Measurements from ENCODE around the gene ARX. TPM values are rescaled to one million over a fixed set of nuclear protein-coding genes. Genes with fewer than 3 reads are reported as not detected.

The ARX gene
- total RNA-seq, 1 experiment from 2014 or later, result 0.22 TPM

DNA sequence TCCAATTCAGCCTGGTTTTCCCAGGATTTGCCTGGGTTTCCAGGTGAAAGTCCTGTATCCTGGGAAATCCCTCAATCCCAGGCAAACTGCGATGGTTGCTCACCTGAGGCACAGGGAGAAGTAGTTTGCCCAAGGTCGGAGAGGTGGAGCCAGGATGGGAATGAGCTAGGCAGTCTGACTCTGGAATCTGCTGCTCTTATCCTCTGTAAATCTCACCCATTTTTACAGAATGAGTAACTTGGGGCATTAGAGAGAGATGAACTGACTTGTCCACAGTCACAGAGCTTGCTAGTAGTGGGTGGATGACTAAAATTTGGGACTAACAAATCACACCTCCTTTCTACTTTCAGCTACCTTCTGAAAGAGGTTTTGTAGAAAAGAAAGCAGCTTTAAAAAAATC, 9.8 kb upstream of the ARX start:
- no peaks in the 10 kb centered on the region for H3K9me3 ChIP-seq (ENCODE audit: control insufficient read depth in 1 of 2, insufficient read depth in 1 of 2, low read depth in 1 of 2, low read length in 2 of 2)
- ChIA-PET CTCF (no interaction called here), RAD21 (ENCODE audit: low non-redundant PET in 1 of 2, low total read pairs in 2 of 2, uncharacterized antibody in 2 of 2, unreplicated experiment in 2 of 2) (no interaction called here), POLR2A (no interaction called here)
- BruUV-seq (replicated peaks), result no TSS peak
- no peak for DNase-seq (ENCODE audit: low read depth, low spot score)
- H3K4me1 ChIP-seq (ENCODE audit: control insufficient read depth in 1 of 2, insufficient read depth in 2 of 2, low read length in 2 of 2), result peaks cover 5 to 17% of the 10 kb centered on the region in 2 experiments; a peak in 3 of 4 replicates
- ATAC-seq, result no peak
- H3K9ac ChIP-seq (ENCODE audit: low read length), result no peak overlapping the region
- H3K27ac ChIP-seq (ENCODE audit: low read depth, low read length), result no peak overlapping the region
- H3K9me2 ChIP-seq (ENCODE audit: insufficient read depth), result no peaks in the 10 kb centered on the region
- no peak overlapping the region for H2AFZ ChIP-seq (ENCODE audit: low read depth, low read length, poor library complexity, severe bottlenecking)
- H3K4me2 ChIP-seq (ENCODE audit: low read length), result no peak overlapping the region
- H3K4me3 ChIP-seq (replicated peaks in 1 of 2; ENCODE audit: low read depth in 1 of 2, low read length in 2 of 2), result no peak overlapping the region
- intact Hi-C loops (cut with micrococcal nuclease), result no loop called here
- H3K79me2 ChIP-seq (ENCODE audit: insufficient read depth, low read length), result no peaks in the 10 kb centered on the region
- TF ChIP-seq, protein P1, sequence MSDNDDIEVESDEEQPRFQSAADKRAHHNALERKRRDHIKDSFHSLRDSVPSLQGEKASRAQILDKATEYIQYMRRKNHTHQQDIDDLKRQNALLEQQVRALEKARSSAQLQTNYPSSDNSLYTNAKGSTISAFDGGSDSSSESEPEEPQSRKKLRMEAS (IDR thresholded peaks at IDR 0.05), result no peak
- TF ChIP-seq, protein P2, sequence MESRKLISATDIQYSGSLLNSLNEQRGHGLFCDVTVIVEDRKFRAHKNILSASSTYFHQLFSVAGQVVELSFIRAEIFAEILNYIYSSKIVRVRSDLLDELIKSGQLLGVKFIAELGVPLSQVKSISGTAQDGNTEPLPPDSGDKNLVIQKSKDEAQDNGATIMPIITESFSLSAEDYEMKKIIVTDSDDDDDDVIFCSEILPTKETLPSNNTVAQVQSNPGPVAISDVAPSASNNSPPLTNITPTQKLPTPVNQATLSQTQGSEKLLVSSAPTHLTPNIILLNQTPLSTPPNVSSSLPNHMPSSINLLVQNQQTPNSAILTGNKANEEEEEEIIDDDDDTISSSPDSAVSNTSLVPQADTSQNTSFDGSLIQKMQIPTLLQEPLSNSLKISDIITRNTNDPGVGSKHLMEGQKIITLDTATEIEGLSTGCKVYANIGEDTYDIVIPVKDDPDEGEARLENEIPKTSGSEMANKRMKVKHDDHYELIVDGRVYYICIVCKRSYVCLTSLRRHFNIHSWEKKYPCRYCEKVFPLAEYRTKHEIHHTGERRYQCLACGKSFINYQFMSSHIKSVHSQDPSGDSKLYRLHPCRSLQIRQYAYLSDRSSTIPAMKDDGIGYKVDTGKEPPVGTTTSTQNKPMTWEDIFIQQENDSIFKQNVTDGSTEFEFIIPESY (IDR thresholded peaks at IDR 0.05; ENCODE audit: extremely low read depth, insufficient replicate concordance, low read length), result no peak
- TF ChIP-seq JUND (IDR thresholded peaks at IDR 0.05) (no peak), EZH2 (IDR thresholded peaks at IDR 0.05) (no peak), CEBPB (IDR thresholded peaks at IDR 0.05; ENCODE audit: low read depth) (no peak), FOSL1 (IDR thresholded peaks at IDR 0.05; ENCODE audit: low read depth) (no peak), CBX3 (IDR thresholded peaks at IDR 0.05; ENCODE audit: low read depth) (no peak), SP1 (IDR thresholded peaks at IDR 0.05; ENCODE audit: low read depth) (no peak), ELF1 (IDR thresholded peaks at IDR 0.05; ENCODE audit: borderline replicate concordance, low read depth) (no peak), SIN3A (IDR thresholded peaks at IDR 0.05; ENCODE audit: low read depth) (no peak), POLR2AphosphoS5 (IDR thresholded peaks at IDR 0.05; ENCODE audit: low read depth, low read length) (no peak), RAD21 (IDR thresholded peaks at IDR 0.05; ENCODE audit: low read depth) (no peak), EGR1 (IDR thresholded peaks at IDR 0.05; ENCODE audit: low read depth) (no peak)
- TF ChIP-seq, protein P3, sequence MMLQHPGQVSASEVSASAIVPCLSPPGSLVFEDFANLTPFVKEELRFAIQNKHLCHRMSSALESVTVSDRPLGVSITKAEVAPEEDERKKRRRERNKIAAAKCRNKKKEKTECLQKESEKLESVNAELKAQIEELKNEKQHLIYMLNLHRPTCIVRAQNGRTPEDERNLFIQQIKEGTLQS (IDR thresholded peaks at IDR 0.05), result no peak
- TF ChIP-seq, protein P4, sequence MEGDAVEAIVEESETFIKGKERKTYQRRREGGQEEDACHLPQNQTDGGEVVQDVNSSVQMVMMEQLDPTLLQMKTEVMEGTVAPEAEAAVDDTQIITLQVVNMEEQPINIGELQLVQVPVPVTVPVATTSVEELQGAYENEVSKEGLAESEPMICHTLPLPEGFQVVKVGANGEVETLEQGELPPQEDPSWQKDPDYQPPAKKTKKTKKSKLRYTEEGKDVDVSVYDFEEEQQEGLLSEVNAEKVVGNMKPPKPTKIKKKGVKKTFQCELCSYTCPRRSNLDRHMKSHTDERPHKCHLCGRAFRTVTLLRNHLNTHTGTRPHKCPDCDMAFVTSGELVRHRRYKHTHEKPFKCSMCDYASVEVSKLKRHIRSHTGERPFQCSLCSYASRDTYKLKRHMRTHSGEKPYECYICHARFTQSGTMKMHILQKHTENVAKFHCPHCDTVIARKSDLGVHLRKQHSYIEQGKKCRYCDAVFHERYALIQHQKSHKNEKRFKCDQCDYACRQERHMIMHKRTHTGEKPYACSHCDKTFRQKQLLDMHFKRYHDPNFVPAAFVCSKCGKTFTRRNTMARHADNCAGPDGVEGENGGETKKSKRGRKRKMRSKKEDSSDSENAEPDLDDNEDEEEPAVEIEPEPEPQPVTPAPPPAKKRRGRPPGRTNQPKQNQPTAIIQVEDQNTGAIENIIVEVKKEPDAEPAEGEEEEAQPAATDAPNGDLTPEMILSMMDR (IDR thresholded peaks at IDR 0.05 in 2 of 3, conservative IDR thresholded peaks at IDR 0.05 in 1 of 3; ENCODE audit: borderline replicate concordance in 1 of 3, insufficient read depth in 1 of 3, low read depth in 2 of 3, low read length in 2 of 3), result no peak
- H3K36me3 ChIP-seq (ENCODE audit: control insufficient read depth in 1 of 2, insufficient read depth in 2 of 2, low read length in 2 of 2), result no peaks in the 10 kb centered on the region
- no peaks in the 10 kb centered on the region for H4K20me1 ChIP-seq (ENCODE audit: insufficient read depth)
- H3K27me3 ChIP-seq (ENCODE audit: insufficient read depth, low read length), result no peaks in the 10 kb centered on the region

Data from HCT116 (cell line).